Lower leg skin (tissue), 3 donors: ENCODE measurements around the gene CEP112.
"Not testable (repeated sequence)": the region's sequence is repeated elsewhere in the genome, so short reads cannot be mapped to it uniquely, and the experiment has no call there.

ENCODE experiments used
- CTCF ChIP-seq, 3 donors: fragments of 450-650 bp; IDR thresholded peaks; one replicate each; pipeline ENCODE4 v1.5.1; 2016; ENCODE audit warnings: antibody characterized with exemption in 3 of 3, mild to moderate bottlenecking in 3 of 3, moderate library complexity in 2 of 3
- POLR2A ChIP-seq, 2 donors: fragments of 450-650 bp; IDR thresholded peaks; one replicate each; pipeline ENCODE4 v1.6.1; 2016 to 2017; ENCODE audit warnings: antibody characterized with exemption in 2 of 2, mild to moderate bottlenecking in 1 of 2, moderate library complexity in 1 of 2

GRCh38 chr17:66155055-66155454 lies 36.9 kb downstream of the CEP112 start:
- not testable (repeated sequence) for TF ChIP-seq CTCF, POLR2A (IDR thresholded peaks at IDR 0.05)
